Esophagus muscularis mucosa (tissue), 4 donors: Measurements from ENCODE around the gene SLC35F4. TPM values are rescaled to one million over a fixed set of nuclear protein-coding genes. Genes with fewer than 3 reads are reported as not detected.

Source experiments
- DNase-seq: peaks from one replicate; pipeline ENCODE4 v3.0.0-alpha.2; 2017; ENCODE audit errors: extremely low spot score
- H3K27ac ChIP-seq, 4 donors: fragments of 200-600 bp; sonication (generic); replicated peaks in 1 of 4; 1 replicate in 3 of 4; 2 replicates in 1 of 4; pipeline ENCODE4 v1.5.1; 2016 to 2019; ENCODE audit warnings: mild to moderate bottlenecking in 1 of 4
- H3K27me3 ChIP-seq, 4 donors: fragments of 200-600 bp; sonication (generic); one replicate each; pipeline versions ENCODE4 v1.5.1 to v1.6.0; 2016 to 2019
- H3K36me3 ChIP-seq, 4 donors: fragments of 200-600 bp; sonication (generic); one replicate each; pipeline ENCODE4 v1.5.1; 2016 to 2019
- H3K4me1 ChIP-seq, 4 donors: fragments of 200-600 bp; sonication (generic); one replicate each; pipeline ENCODE4 v1.5.1; 2016 to 2019
- H3K4me3 ChIP-seq, 4 donors: fragments of 200-600 bp; sonication (generic); 1 replicate in 2 of 4; 2 replicates in 2 of 4; pipeline ENCODE4 v1.5.1; 2016 to 2019; ENCODE audit warnings: mild to moderate bottlenecking in 4 of 4, moderate library complexity in 1 of 4
- H3K9me3 ChIP-seq, 4 donors: fragments of 200-600 bp; sonication (generic); 1 replicate in 3 of 4; 2 replicates in 1 of 4; pipeline ENCODE4 v1.5.1; 2016 to 2019
- CTCF ChIP-seq, 3 experiments: fragments of 200-600 bp in 2 of 3; fragments of 450-650 bp in 1 of 3; sonication (generic) in 2 of 3; IDR thresholded peaks; one replicate each; pipeline ENCODE4 v1.5.1; 2017 to 2019; ENCODE audit warnings: antibody characterized with exemption in 3 of 3, mild to moderate bottlenecking in 2 of 3, moderate library complexity in 1 of 3
- EP300 ChIP-seq: sonication (generic); formaldehyde crosslinking; IDR thresholded peaks from one replicate; pipeline ENCODE4 v1.6.1; 2017; ENCODE audit warnings: antibody characterized with exemption
- POLR2A ChIP-seq: fragments of 450-650 bp; IDR thresholded peaks from one replicate; pipeline ENCODE4 v1.6.1; 2017; ENCODE audit warnings: antibody characterized with exemption, moderate library complexity, mild to moderate bottlenecking, low read depth
- POLR2AphosphoS5 ChIP-seq, 2 donors: sonication (generic); formaldehyde crosslinking; IDR thresholded peaks; one replicate each; pipeline ENCODE4 v1.6.1; 2017; ENCODE audit warnings: antibody characterized with exemption in 2 of 2
- WGBS: methylation state at CpG from one replicate; pipeline ENCODE4 v1.1.5; 2018; 5-methylcytosine and 5-hydroxymethylcytosine counted together
- intact Hi-C: fragments of 100-400 bp; cut with DNase I; formaldehyde crosslinking; loops from one replicate; pipeline ENCODE4 v1.15.1; 2023
- total RNA-seq, 4 donors: library from RNA; depleted of rRNA; stranded (reverse); fragments of >200 nt; gene quantifications; one replicate each; pipeline versions ENCODE4 v1.1.0 to v1.2.1, GENCODE V29; 2016

Gene SLC35F4
- total RNA-seq, 4 donors from 2014 or later = 0.42 TPM; not detected in 3

DNA sequence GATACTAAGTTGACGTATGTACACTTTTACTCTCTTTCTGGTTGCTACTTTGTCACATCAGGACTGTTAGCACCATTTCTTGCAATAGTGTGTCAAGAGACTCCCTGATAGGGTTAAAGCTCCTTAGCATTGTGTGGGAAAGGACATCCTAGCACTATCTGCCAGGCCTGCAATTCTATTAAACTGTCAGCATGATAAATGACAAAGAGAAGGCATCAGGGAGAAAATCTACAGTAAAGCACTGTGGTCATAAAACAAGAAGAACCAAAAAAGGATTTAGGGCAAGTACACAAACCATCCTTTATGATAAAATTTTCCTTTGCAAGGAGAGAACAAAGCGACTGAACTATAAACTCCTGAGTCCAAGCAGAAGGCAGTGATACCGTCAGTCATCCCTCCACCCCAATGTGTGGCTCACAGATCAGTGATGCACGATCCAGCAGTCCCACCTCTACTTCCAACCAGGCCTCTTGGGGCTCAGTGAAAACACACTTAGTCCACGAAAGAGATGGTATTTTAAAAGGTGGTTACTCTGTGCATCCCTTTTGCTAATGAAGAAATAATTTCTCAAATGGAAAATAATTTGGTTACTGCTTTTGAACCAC, 31.4 kb upstream of the SLC35F4 start:
- TF ChIP-seq POLR2AphosphoS5 (IDR thresholded peaks at IDR 0.05) (no peak), EP300 (no peak), POLR2A (no peak), CTCF (IDR thresholded peaks at IDR 0.05) (no peak)
- DNase-seq = no peak
- intact Hi-C loops = no loop called here
- Histone ChIP-seq H3K36me3 (no peaks in the 10 kb centered on the region), H3K4me3 (no peak overlapping the region), H3K27me3 (no peaks in the 10 kb centered on the region), H3K4me1 (no peaks in the 10 kb centered on the region), H3K9me3 (no peaks in the 10 kb centered on the region), H3K27ac (no peak overlapping the region)
- 41% methylated on average over 5 of the region's 5 CpGs for WGBS

GRCh38 chr14:57889245-57889644, 23.4 kb upstream of the SLC35F4 start:
- TF ChIP-seq POLR2A = no peak
- peak in 1 of 2 donors; percentile 16 for TF ChIP-seq POLR2AphosphoS5 (IDR thresholded peaks at IDR 0.05)
- intact Hi-C loops = no loop called here
- Histone ChIP-seq H3K9me3 (no peaks in the 10 kb centered on the region), H3K27ac (no peak overlapping the region), H3K36me3 (no peaks in the 10 kb centered on the region), H3K27me3 (no peaks in the 10 kb centered on the region), H3K4me1 (peaks cover 0 to 4% (median 0%) of the 10 kb centered on the region in 4 donors), H3K4me3 (no peak overlapping the region)
- WGBS = 36% methylated on average over 4 of the region's 4 CpGs
- no peak for DNase-seq

DNA sequence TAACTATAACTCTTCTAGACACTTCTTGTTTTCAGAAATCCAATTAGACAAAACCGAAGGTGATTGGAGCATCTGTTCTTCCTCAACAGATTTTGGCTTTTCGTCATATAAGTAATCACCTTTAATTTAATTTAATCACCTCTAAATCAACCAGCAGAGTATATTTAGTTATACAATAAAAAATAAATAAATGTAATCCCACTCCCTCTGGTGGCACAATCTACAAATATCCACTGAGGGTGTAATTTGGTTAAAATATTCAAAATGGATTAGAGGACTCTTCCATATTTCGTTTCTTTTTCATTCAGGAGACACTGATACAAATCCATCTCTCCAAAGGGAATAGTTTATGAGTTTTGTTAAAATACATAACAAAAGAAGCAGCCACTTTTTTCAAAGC, 18.3 kb upstream of the SLC35F4 start:
- no peak for TF ChIP-seq POLR2AphosphoS5 (IDR thresholded peaks at IDR 0.05)
- TF ChIP-seq EP300 = no peak
- peak in 1 of 3 experiments; percentile 5 for TF ChIP-seq CTCF (IDR thresholded peaks at IDR 0.05)
- intact Hi-C loops = no loop called here
- Histone ChIP-seq H3K4me1 (peaks cover 0 to under 1% (median 0%) of the 10 kb centered on the region in 4 donors), H3K27me3 (no peaks in the 10 kb centered on the region), H3K9me3 (no peaks in the 10 kb centered on the region), H3K4me3 (no peak overlapping the region), H3K36me3 (no peaks in the 10 kb centered on the region), H3K27ac (no peak overlapping the region)
- 65% methylated on average over 3 of the region's 3 CpGs for WGBS
- no peak for DNase-seq

DNA sequence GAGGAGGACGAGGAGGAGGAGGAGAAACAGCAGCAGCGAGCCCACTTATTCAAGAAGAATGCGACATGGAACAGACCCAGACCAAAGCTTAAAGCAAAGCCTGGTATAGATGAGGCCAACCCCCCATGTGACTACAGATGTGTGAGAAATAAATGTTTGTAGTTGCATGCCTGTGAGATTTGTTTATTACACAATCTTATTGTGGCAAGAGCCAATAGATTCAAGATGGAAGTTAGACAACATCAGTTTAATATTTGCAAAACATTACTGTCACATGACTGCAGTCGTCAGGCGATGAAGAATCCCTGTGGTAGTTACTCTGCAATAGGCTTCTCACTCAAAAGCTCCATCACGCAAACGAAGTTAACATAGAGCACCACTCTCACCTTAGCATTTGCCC, 17.2 kb upstream of the SLC35F4 start:
- WGBS = 79% methylated on average over 7 of the region's 7 CpGs

DNA sequence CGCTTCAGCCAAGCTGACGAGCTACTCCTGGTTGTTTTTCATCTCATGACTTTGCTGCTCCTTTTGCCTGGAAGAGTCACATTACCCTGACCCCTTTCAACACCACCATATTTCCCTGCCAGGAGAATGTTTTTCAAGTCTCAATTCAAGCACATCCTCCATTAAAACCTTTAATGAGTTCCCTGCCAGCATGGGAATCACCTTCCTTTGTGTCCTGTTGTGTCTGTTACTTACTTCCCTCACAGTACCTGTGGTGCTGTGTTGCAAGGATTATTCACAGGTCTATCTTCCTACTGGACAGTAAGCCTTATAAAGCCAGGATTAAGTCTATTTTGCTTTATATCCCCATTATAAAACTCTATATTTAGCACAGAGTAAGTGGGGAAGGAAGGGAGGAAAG, 13.6 kb upstream of the SLC35F4 start:
- Histone ChIP-seq H3K4me1 (no peaks in the 10 kb centered on the region), H3K4me3 (no peak overlapping the region), H3K27me3 (no peaks in the 10 kb centered on the region), H3K36me3 (no peaks in the 10 kb centered on the region), H3K27ac (no peak overlapping the region), H3K9me3 (peaks cover 0 to 7% (median 0%) of the 10 kb centered on the region in 4 donors)
- no peak for DNase-seq
- TF ChIP-seq CTCF (IDR thresholded peaks at IDR 0.05) = no peak
- TF ChIP-seq POLR2A = no peak
- no peak for TF ChIP-seq POLR2AphosphoS5 (IDR thresholded peaks at IDR 0.05)
- no peak for TF ChIP-seq EP300
- intact Hi-C loops = no loop called here
- 72% methylated on average over 2 of the region's 2 CpGs for WGBS

More for the DNA sequence above, 17.2 kb upstream of the SLC35F4 start:
- Histone ChIP-seq H3K4me3 (no peak overlapping the region), H3K27me3 (no peaks in the 10 kb centered on the region), H3K9me3 (peaks cover 0 to 5% (median 0%) of the 10 kb centered on the region in 4 donors), H3K36me3 (no peaks in the 10 kb centered on the region), H3K4me1 (no peaks in the 10 kb centered on the region), H3K27ac (no peak overlapping the region)
- intact Hi-C loops = no loop called here
- TF ChIP-seq POLR2AphosphoS5 (IDR thresholded peaks at IDR 0.05) = no peak
- no peak for TF ChIP-seq CTCF (IDR thresholded peaks at IDR 0.05)
- TF ChIP-seq POLR2A = no peak
- TF ChIP-seq EP300 = no peak
- DNase-seq = no peak
